Lower leg skin (tissue), 4 donors: Measurements from ENCODE around the gene TMTC1. TPM values are rescaled to one million over a fixed set of nuclear protein-coding genes. Genes with fewer than 3 reads are reported as not detected.

ENCODE experiments used
- DNase-seq, 2 donors: peaks; one replicate each; pipeline ENCODE4 v3.0.0-alpha.2; 2019; ENCODE audit warnings: low spot score in 2 of 2
- H3K4me3 ChIP-seq: fragments of 200-600 bp; sonication (generic); 2 replicates; pipeline ENCODE4 v1.5.1; 2017; ENCODE audit warnings: mild to moderate bottlenecking, low read depth; ENCODE audit not compliant: poor library complexity, severe bottlenecking
- CTCF ChIP-seq, 3 donors: fragments of 450-650 bp; IDR thresholded peaks; one replicate each; pipeline ENCODE4 v1.5.1; 2016; ENCODE audit warnings: antibody characterized with exemption in 3 of 3, mild to moderate bottlenecking in 3 of 3, moderate library complexity in 2 of 3
- POLR2A ChIP-seq, 2 donors: fragments of 450-650 bp; IDR thresholded peaks; one replicate each; pipeline ENCODE4 v1.6.1; 2016 to 2017; ENCODE audit warnings: antibody characterized with exemption in 2 of 2, mild to moderate bottlenecking in 1 of 2, moderate library complexity in 1 of 2
- WGBS, 2 donors: methylation state at CpG; one replicate each; pipeline ENCODE4 v1.1.5; 2018; 5-methylcytosine and 5-hydroxymethylcytosine counted together
- intact Hi-C: fragments of 100-400 bp; cut with DNase I; formaldehyde crosslinking; loops from one replicate; pipeline ENCODE4 v1.15.0; 2023; ENCODE audit warnings: low total_unique reads
- total RNA-seq, 4 donors: library from RNA; depleted of rRNA; stranded (reverse); fragments of >200 nt; gene quantifications; one replicate each; pipeline ENCODE4 v1.1.0, GENCODE V29; 2016

TMTC1 gene
- total RNA-seq, 4 donors from 2014 or later: 14.1 to 38.2 (median 18.5) TPM

- no peak for DNase-seq
- 86 to 87% methylated on average over 2 of the region's 2 CpGs for WGBS, 2 donors
- intact Hi-C loops: no loop called here
- H3K4me3 ChIP-seq: no peak overlapping the region
- no peak for TF ChIP-seq POLR2A (IDR thresholded peaks at IDR 0.05)
Measured at GRCh38 chr12:29707846-29708245, 75.9 kb downstream of the TMTC1 start.

- intact Hi-C loops: no loop called here
- WGBS, 2 donors: 29 to 49% methylated on average over 2 of the region's 2 CpGs
- H3K4me3 ChIP-seq: no peak overlapping the region
- DNase-seq: no peak
- TF ChIP-seq CTCF (IDR thresholded peaks at IDR 0.05) (no peak), POLR2A (IDR thresholded peaks at IDR 0.05) (no peak)
Measured at GRCh38 chr12:29706311-29706710, 77.4 kb downstream of the TMTC1 start.

- TF ChIP-seq POLR2A (IDR thresholded peaks at IDR 0.05) (no peak), CTCF (IDR thresholded peaks at IDR 0.05) (no peak)
- WGBS, 2 donors: 65 to 93% methylated on average over 2 of the region's 2 CpGs
- H3K4me3 ChIP-seq: no peak overlapping the region
- no peak for DNase-seq
- intact Hi-C loops: no loop called here
Measured at GRCh38 chr12:29703528-29703927, 80.2 kb downstream of the TMTC1 start.

GRCh38 chr12:29702972-29703371, 80.8 kb downstream of the TMTC1 start:
- 94 to 97% methylated on average over 7 of the region's 7 CpGs for WGBS, 2 donors
- no peak for DNase-seq
- TF ChIP-seq CTCF (IDR thresholded peaks at IDR 0.05) (no peak), POLR2A (IDR thresholded peaks at IDR 0.05) (no peak)
- intact Hi-C loops: no loop called here
- H3K4me3 ChIP-seq: no peak overlapping the region

GRCh38 chr12:29702222-29702621, 81.5 kb downstream of the TMTC1 start:
- intact Hi-C loops: no loop called here

GRCh38 chr12:29700761-29701481, 82.8 kb downstream of the TMTC1 start:
- TF ChIP-seq CTCF (IDR thresholded peaks at IDR 0.05) (no peak), POLR2A (IDR thresholded peaks at IDR 0.05) (no peak)
- H3K4me3 ChIP-seq: no peak overlapping the region
- no peak for DNase-seq
- intact Hi-C loops: no loop called here
- 55 to 65% methylated on average over 6 of the region's 6 CpGs for WGBS, 2 donors

More at GRCh38 chr12:29702222-29702621, 81.5 kb downstream of the TMTC1 start:
- TF ChIP-seq POLR2A (IDR thresholded peaks at IDR 0.05) (no peak), CTCF (IDR thresholded peaks at IDR 0.05) (no peak)
- H3K4me3 ChIP-seq: no peak overlapping the region
- WGBS, 2 donors: 74 to 78% methylated on average over 5 of the region's 5 CpGs
- no peak for DNase-seq
